Endothelial cell of umbilical vein (primary cell): ENCODE data around the gene CLIC4. TPM values are rescaled to one million over a fixed set of nuclear protein-coding genes. Genes with fewer than 3 reads are reported as not detected.

Source experiments
- BruUV-seq: library from RNA; stranded (reverse); fragments of 400-500 nt; replicated peaks from 2 replicates; lab custom pipeline; 2021; lab: Mats Ljungman, UMichigan
- CTCF ChIA-PET: fragments of 300-600, 350-600 bp; sonication (Branson Sonifier 250); formaldehyde crosslinking; loops from one replicate; lab custom pipeline; 2021; ENCODE audit warnings: antibody characterized with exemption, inconsistent platforms; lab: Charles Lee
- POLR2A ChIA-PET: fragments of 300-600, 350-600 bp; sonication (Branson Sonifier 250); formaldehyde crosslinking; loops from one replicate; lab custom pipeline; 2021; ENCODE audit warnings: antibody characterized with exemption, inconsistent platforms; lab: Charles Lee
- DNase-seq: peaks from one replicate; pipeline ENCODE4 v3.0.0-alpha.2; 2011; ENCODE audit warnings: low read depth, low spot score
- FAIRE-seq: peaks from 2 replicates; lab custom pipeline; 2011; peaks lifted over from hg19 to GRCh38; lab: Jason Lieb, UNC
- H2AFZ ChIP-seq: 2 replicates; pipeline ENCODE4 v1.6.0; 2012; ENCODE audit warnings: low read depth, low read length, control low read depth, inconsistent platforms
- H3K27ac ChIP-seq: 2 replicates; pipeline ENCODE4 v1.5.1; 2011; ENCODE audit warnings: low read depth, mild to moderate bottlenecking, control low read depth, low read length, moderate library complexity; ENCODE audit not compliant: insufficient read depth
- H3K27me3 ChIP-seq, 2 experiments: 2 replicates each; pipeline versions ENCODE4 v1.6.0 to v1.6.1; 2011; ENCODE audit warnings: low read length in 2 of 2, mixed read lengths in 1 of 2; ENCODE audit not compliant: control insufficient read depth in 2 of 2, insufficient read depth in 2 of 2
- H3K36me3 ChIP-seq, 2 experiments: 2 replicates in 1 of 2; 3 replicates in 1 of 2; pipeline ENCODE4 v1.5.1; 2011; ENCODE audit warnings: low read length in 2 of 2, mild to moderate bottlenecking in 1 of 2, moderate library complexity in 1 of 2; ENCODE audit not compliant: control insufficient read depth in 2 of 2, insufficient read depth in 2 of 2; ENCODE audit errors: extremely low read depth in 1 of 2
- H3K4me1 ChIP-seq: 3 replicates; pipeline ENCODE4 v1.5.1; 2011; ENCODE audit warnings: mild to moderate bottlenecking, low read length; ENCODE audit not compliant: control insufficient read depth, insufficient read depth; ENCODE audit errors: extremely low read depth
- H3K4me2 ChIP-seq: 2 replicates; pipeline ENCODE4 v1.6.1; 2011; ENCODE audit warnings: low read length, control low read depth, mixed read lengths; ENCODE audit not compliant: insufficient read depth
- H3K4me3 ChIP-seq, 3 experiments: fragments of 200-600 bp in 1 of 3; sonication (generic), shearing (Covaris generic) in 1 of 3; replicated peaks in 1 of 3; 2 replicates each; pipeline ENCODE4 v1.5.1; 2011 to 2016; ENCODE audit warnings: control low read depth in 3 of 3, low read length in 3 of 3, mild to moderate bottlenecking in 2 of 3, inconsistent platforms in 1 of 3, low read depth in 1 of 3, moderate library complexity in 1 of 3; ENCODE audit not compliant: insufficient read depth in 1 of 3
- H3K79me2 ChIP-seq: 2 replicates; pipeline ENCODE4 v1.6.0; 2012; ENCODE audit warnings: low read length, inconsistent platforms; ENCODE audit not compliant: control insufficient read depth, insufficient read depth
- H3K9ac ChIP-seq: replicated peaks from 2 replicates; pipeline ENCODE3; 2011; ENCODE audit warnings: low read length, control low read depth; ENCODE audit not compliant: insufficient read depth; ENCODE audit errors: extremely low read depth
- H3K9me1 ChIP-seq: replicated peaks from 3 replicates; pipeline ENCODE4 v1.6.0; 2011; ENCODE audit warnings: mild to moderate bottlenecking, low read length; ENCODE audit not compliant: control insufficient read depth, insufficient read depth; ENCODE audit errors: extremely low read depth
- H3K9me3 ChIP-seq: replicated peaks from 2 replicates; pipeline ENCODE4 v1.5.1; 2012; ENCODE audit warnings: low read length, inconsistent platforms; ENCODE audit not compliant: control insufficient read depth, insufficient read depth
- H4K20me1 ChIP-seq: replicated peaks from 2 replicates; pipeline ENCODE3; 2011; ENCODE audit warnings: mild to moderate bottlenecking, low read length; ENCODE audit not compliant: control insufficient read depth, insufficient read depth; ENCODE audit errors: extremely low read depth
- EZH2 ChIP-seq: IDR thresholded peaks from 2 replicates; pipeline ENCODE4 v1.6.1; 2012; ENCODE audit warnings: borderline replicate concordance, low read depth, mild to moderate bottlenecking, moderate library complexity, low read length, inconsistent platforms; ENCODE audit not compliant: severe bottlenecking
- FOS ChIP-seq: IDR thresholded peaks from 2 replicates; pipeline ENCODE4 v1.6.1; 2011; ENCODE audit warnings: mild to moderate bottlenecking, low read length, moderate library complexity, borderline replicate concordance; ENCODE audit not compliant: insufficient read depth
- GATA2 ChIP-seq: IDR thresholded peaks from 2 replicates; pipeline ENCODE4 v1.7.0; 2011; ENCODE audit warnings: low read depth, mild to moderate bottlenecking, moderate library complexity, mixed read lengths, low read length; ENCODE audit not compliant: insufficient read length, insufficient read depth
- JUN ChIP-seq: IDR thresholded peaks from 2 replicates; pipeline ENCODE4 v1.6.1; 2011; ENCODE audit warnings: borderline replicate concordance, low read depth; ENCODE audit not compliant: insufficient read length, insufficient read depth
- MYC ChIP-seq: IDR thresholded peaks from one replicate; pipeline ENCODE4 v1.6.1; 2011; ENCODE audit warnings: mild to moderate bottlenecking, low read depth, low read length
- POLR2A ChIP-seq: IDR thresholded peaks from 2 replicates; pipeline ENCODE4 v1.6.1; 2012; ENCODE audit warnings: low read depth, mild to moderate bottlenecking, control low read depth, low read length
- POLR2AphosphoS5 ChIP-seq: IDR thresholded peaks from 2 replicates; pipeline ENCODE4 v1.6.1; 2012; ENCODE audit warnings: low read depth, mild to moderate bottlenecking, control low read depth, low read length, moderate library complexity; ENCODE audit not compliant: insufficient read depth
- dilution Hi-C: fragments of 300-500 bp; cut with MboI; formaldehyde crosslinking; loops from one replicate; pipeline ENCODE4 v1.15.0; 2019; ENCODE audit warnings: low sequenced_read_pairs; ENCODE audit not compliant: extremely low pct_ligation_motif_present
- intact Hi-C: fragments of 100-400 bp; cut with micrococcal nuclease; formaldehyde crosslinking; loops from one replicate; pipeline ENCODE4 v1.10.0; 2022
- polyA plus RNA-seq, 4 experiments: library from polyadenylated mRNA; depleted of rRNA in 3 of 4; stranded (reverse) in 3 of 4; unstranded in 1 of 4; fragments of >200 nt; gene quantifications; 2 replicates each; pipeline versions ENCODE4 v1.2.1 to v1.2.3, GENCODE V29; 2011 to 2012; ENCODE audit warnings: missing spikeins in 1 of 4
- total RNA-seq: library from RNA; stranded (reverse); gene quantifications from 2 replicates; pipeline ENCODE4 v1.2.3, GENCODE V29; 2021
- TF ChIP-seq, protein P1 (sequence below), 2 donors: IDR thresholded peaks; 1 replicate in 1 of 2; 2 replicates in 1 of 2; pipeline ENCODE4 v1.5.1; 2011; ENCODE audit warnings: low read length in 2 of 2, mild to moderate bottlenecking in 2 of 2, moderate library complexity in 2 of 2, control low read depth in 1 of 2, inconsistent platforms in 1 of 2, low read depth in 1 of 2; ENCODE audit not compliant: insufficient read depth in 1 of 2; ENCODE audit errors: extremely low read depth in 1 of 2
- TF ChIP-seq, protein P2 (sequence below): IDR thresholded peaks from 2 replicates; pipeline ENCODE4 v1.6.1; 2011; ENCODE audit not compliant: insufficient read depth, insufficient read length

CLIC4 gene
- total and polyA plus RNA-seq, 2 donors (not counting 3 experiments of a cell fraction or from before 2014, with no cell fraction given) = 97.5 to 330 TPM

DNA sequence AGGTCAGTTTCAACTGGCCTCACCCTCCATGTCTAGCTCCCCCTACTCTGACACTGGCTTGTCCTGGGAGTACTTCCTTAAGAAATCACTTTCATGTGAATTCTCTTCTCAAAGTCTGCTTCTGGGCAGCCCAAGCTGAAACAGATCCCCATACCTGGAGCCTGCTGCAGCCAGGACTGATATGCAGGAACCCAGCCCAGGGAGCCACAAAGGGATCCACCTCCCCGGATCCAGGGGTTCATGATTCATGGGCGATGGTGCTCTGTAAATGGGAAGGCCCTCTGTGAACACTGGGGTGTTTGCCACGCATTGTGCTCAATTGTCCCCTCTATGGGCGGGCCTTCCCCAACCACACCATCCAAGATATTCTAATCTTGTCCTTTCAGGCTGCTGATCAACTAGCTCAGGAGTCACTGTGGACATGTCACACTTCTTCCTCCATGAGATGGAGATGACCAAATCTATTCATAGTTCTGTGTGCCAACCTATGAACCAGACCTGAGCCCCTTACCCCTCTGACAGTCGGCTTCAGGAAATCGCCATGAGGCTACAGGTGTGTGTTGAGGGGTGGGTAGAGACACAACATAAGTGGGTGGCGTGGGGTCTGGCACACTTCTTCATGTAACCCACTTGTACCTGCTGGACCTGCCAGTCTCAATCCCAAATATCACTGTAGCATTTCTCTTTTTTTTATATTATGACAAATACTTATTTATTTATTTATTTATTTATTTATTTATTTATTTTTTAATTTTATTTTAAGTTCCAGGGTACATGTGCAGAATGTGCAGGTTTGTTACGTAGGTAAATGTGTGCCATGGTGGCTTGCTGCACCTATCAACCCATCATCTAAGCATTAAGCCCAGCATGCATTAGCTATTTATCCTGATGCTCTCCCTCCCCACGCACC is 143.1 kb downstream of the CLIC4 start:
- no peaks in the 10 kb centered on the region for H3K79me2 ChIP-seq
- H3K27ac ChIP-seq = no peak overlapping the region
- H3K4me2 ChIP-seq = no peak overlapping the region
- ChIA-PET POLR2A (no interaction called here), CTCF (interaction anchor here (2.3 kb wide), 1 partner anchor 10 kb away, joined by 9 read pairs; no protein-coding TSS in a partner anchor)
- no peak overlapping the region for H2AFZ ChIP-seq
- peaks cover 4% of the 10 kb centered on the region in 2 experiments for H3K27me3 ChIP-seq
- H3K4me1 ChIP-seq = no peaks in the 10 kb centered on the region
- no peak for TF ChIP-seq POLR2AphosphoS5
- TF ChIP-seq EZH2 = no peak
- TF ChIP-seq, protein P1, sequence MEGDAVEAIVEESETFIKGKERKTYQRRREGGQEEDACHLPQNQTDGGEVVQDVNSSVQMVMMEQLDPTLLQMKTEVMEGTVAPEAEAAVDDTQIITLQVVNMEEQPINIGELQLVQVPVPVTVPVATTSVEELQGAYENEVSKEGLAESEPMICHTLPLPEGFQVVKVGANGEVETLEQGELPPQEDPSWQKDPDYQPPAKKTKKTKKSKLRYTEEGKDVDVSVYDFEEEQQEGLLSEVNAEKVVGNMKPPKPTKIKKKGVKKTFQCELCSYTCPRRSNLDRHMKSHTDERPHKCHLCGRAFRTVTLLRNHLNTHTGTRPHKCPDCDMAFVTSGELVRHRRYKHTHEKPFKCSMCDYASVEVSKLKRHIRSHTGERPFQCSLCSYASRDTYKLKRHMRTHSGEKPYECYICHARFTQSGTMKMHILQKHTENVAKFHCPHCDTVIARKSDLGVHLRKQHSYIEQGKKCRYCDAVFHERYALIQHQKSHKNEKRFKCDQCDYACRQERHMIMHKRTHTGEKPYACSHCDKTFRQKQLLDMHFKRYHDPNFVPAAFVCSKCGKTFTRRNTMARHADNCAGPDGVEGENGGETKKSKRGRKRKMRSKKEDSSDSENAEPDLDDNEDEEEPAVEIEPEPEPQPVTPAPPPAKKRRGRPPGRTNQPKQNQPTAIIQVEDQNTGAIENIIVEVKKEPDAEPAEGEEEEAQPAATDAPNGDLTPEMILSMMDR (IDR thresholded peaks at IDR 0.05; ENCODE audit: extremely low read depth in 1 of 2, insufficient read depth in 1 of 2, low read depth in 1 of 2, low read length in 2 of 2) = no peak
- TF ChIP-seq FOS = no peak
- TF ChIP-seq GATA2 = no peak
- no peak for TF ChIP-seq MYC
- TF ChIP-seq, protein P2, sequence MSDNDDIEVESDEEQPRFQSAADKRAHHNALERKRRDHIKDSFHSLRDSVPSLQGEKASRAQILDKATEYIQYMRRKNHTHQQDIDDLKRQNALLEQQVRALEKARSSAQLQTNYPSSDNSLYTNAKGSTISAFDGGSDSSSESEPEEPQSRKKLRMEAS = no peak
- TF ChIP-seq JUN = no peak
- TF ChIP-seq POLR2A = no peak
- intact Hi-C loops (no loop called here), dilution Hi-C loops (no loop called here)
- H3K9ac ChIP-seq = no peak overlapping the region
- H3K9me3 ChIP-seq = no peaks in the 10 kb centered on the region
- FAIRE-seq (no peak), DNase-seq (no peak)
- no peaks in the 10 kb centered on the region for H3K36me3 ChIP-seq
- no TSS peak for BruUV-seq
- no peak overlapping the region for H3K4me3 ChIP-seq
- no peaks in the 10 kb centered on the region for H3K9me1 ChIP-seq
- H4K20me1 ChIP-seq = no peaks in the 10 kb centered on the region
